ENCODE measurements around the gene NAV3. TPM values are rescaled to one million over a fixed set of nuclear protein-coding genes. Genes with fewer than 3 reads are reported as not detected.

The NAV3 gene
- total RNA-seq, 1 donor from 2014 or later = 8.7 TPM

DNA sequence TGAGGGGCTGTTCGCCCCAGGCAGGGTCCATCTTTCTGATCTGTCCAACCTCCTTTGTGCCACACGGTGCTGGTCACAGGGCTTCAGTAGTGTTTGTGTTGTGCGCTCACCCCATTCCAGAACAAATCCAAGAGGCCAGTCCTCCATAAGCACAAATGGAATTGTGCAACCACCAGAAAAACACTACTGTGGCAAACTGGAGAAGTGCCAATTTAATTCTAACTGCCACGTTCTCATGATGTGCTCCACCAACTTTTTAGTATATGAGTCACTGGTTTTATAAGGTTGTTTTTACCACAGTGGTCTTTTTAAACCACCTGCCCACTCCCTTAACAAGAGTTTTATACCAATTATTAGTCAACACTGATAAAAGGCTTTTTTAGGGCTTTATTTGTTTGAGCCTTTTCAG is 380.2 kb downstream of the NAV3 start:
- intact Hi-C loops (cut with DNase I) = no loop called here
- no peak for DNase-seq
- ATAC-seq = no peak
- Histone ChIP-seq H3K4me3 (no peak overlapping the region), H3K27me3 (ENCODE audit: low read depth) (no peaks in the 10 kb centered on the region), H3K4me1 (no peaks in the 10 kb centered on the region), H3K9me3 (no peaks in the 10 kb centered on the region), H3K36me3 (no peaks in the 10 kb centered on the region), H3K27ac (no peak overlapping the region)
- TF ChIP-seq, protein P1, sequence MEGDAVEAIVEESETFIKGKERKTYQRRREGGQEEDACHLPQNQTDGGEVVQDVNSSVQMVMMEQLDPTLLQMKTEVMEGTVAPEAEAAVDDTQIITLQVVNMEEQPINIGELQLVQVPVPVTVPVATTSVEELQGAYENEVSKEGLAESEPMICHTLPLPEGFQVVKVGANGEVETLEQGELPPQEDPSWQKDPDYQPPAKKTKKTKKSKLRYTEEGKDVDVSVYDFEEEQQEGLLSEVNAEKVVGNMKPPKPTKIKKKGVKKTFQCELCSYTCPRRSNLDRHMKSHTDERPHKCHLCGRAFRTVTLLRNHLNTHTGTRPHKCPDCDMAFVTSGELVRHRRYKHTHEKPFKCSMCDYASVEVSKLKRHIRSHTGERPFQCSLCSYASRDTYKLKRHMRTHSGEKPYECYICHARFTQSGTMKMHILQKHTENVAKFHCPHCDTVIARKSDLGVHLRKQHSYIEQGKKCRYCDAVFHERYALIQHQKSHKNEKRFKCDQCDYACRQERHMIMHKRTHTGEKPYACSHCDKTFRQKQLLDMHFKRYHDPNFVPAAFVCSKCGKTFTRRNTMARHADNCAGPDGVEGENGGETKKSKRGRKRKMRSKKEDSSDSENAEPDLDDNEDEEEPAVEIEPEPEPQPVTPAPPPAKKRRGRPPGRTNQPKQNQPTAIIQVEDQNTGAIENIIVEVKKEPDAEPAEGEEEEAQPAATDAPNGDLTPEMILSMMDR (IDR thresholded peaks at IDR 0.05) = no peak

DNA sequence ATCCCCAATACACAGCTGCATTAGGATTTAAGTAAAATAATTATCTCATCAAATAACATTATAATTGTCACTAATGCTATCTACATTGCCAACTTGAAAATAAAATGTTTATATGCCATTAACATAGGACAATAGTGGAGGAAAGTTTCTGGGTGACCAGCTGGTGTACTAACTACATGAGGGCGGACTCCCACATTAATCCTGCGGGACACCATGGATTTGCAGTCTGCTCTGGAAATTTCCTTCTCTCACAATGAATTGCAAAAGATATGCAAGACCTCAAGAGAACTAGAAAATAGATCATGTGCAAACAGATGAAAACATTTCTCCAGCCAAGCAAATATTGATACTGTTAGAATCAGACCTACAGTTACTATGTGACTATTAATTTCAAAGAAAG is 390.1 kb downstream of the NAV3 start:
- ATAC-seq (no peak), DNase-seq (no peak)
- intact Hi-C loops (cut with DNase I) = no loop called here

DNA sequence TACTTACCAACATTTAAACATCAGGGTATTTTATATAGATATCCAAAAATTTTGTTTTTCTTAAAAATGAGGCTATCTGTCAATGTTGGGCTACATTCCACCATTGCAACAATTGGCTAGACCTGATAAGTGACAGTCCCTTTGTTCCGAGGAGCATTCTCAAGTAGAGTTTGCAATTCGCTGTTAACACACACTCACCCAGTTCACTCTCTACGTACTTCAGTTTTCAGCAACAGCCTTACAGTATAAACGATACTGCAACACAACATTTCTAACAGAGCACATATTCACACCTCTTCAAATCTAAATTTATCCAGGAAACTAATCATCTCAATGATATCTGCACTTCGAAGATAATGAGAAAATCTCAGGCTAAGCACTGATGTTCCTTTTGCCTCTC is 393.5 kb downstream of the NAV3 start:
- TF ChIP-seq, protein P1 (IDR thresholded peaks at IDR 0.05) = no peak
- DNase-seq (no peak), ATAC-seq (peak in 1 of 2 donors; percentile 42)
- Histone ChIP-seq H3K27me3 (ENCODE audit: low read depth) (no peaks in the 10 kb centered on the region), H3K4me3 (no peak overlapping the region), H3K9me3 (no peaks in the 10 kb centered on the region), H3K27ac (no peak overlapping the region), H3K4me1 (no peaks in the 10 kb centered on the region), H3K36me3 (no peaks in the 10 kb centered on the region)
- intact Hi-C loops (cut with DNase I) = no loop called here

More for the DNA sequence above, 390.1 kb downstream of the NAV3 start:
- H3K9me3 ChIP-seq = no peaks in the 10 kb centered on the region
- H3K4me3 ChIP-seq = no peak overlapping the region
- H3K27ac ChIP-seq = no peak overlapping the region
- TF ChIP-seq, protein P1 (IDR thresholded peaks at IDR 0.05) = no peak
- no peaks in the 10 kb centered on the region for H3K27me3 ChIP-seq (ENCODE audit: low read depth)
- H3K36me3 ChIP-seq = no peaks in the 10 kb centered on the region
- no peaks in the 10 kb centered on the region for H3K4me1 ChIP-seq

DNA sequence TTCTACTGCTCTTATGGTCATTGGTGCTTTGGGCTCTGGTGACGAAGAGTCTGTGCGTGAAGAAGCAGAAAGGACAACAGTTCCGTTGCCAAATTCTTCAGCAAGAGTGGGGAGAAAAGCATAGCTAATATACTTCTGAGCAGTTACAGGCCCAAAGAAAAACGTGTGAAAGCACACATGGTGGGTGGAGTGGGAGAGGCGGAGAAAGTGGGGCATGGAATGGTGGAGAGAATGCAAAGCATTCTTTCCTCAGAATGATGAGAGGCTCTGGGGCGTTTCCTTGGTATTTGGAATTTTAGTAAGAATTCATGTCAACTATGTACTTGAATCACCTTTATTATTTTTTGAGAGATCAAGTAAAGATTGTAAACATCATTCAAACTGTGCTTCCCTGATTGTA is 396.1 kb downstream of the NAV3 start:
- H3K27ac ChIP-seq = peak overlapping the region; percentile 22
- DNase-seq = no peak
- H3K4me1 ChIP-seq = no peaks in the 10 kb centered on the region
- no peak overlapping the region for H3K4me3 ChIP-seq
- intact Hi-C loops (cut with DNase I) = no loop called here
- TF ChIP-seq, protein P1 (IDR thresholded peaks at IDR 0.05) = no peak
- H3K27me3 ChIP-seq (ENCODE audit: low read depth) = no peaks in the 10 kb centered on the region
- no peaks in the 10 kb centered on the region for H3K36me3 ChIP-seq
- ATAC-seq = peak; percentile 82 to 90
- no peaks in the 10 kb centered on the region for H3K9me3 ChIP-seq

DNA sequence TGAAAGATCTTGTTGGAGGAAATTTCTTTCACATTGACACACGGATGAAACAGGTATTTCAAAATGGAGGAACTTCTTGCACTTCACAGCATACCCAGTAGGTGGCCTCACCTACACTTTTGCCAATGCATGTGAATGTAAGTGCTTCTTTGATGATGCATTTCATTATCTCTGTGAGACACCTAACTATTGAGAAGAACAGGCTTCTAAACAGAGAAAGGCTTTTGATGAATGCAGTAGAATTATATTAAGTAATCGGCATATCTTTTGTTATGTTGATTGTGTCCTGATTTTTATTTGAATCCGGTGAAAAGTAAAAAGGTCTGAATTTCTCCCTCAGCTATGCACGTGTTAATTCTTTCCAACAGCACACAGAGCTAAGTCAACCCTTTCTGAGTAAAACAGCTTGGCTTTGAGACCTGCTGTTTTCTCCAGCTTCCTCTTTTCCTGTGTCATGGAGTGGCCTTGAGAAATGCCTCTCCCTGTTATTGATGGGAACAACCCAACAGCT is 399.0 kb downstream of the NAV3 start:
- H3K36me3 ChIP-seq = no peaks in the 10 kb centered on the region
- TF ChIP-seq, protein P1 (IDR thresholded peaks at IDR 0.05) = peak; percentile 47
- H3K9me3 ChIP-seq = no peaks in the 10 kb centered on the region
- H3K27ac ChIP-seq = no peak overlapping the region
- H3K4me1 ChIP-seq = no peaks in the 10 kb centered on the region
- DNase-seq (no peak), ATAC-seq (no peak)
- intact Hi-C loops (cut with DNase I) = no loop called here
- H3K27me3 ChIP-seq (ENCODE audit: low read depth) = no peaks in the 10 kb centered on the region
- H3K4me3 ChIP-seq = no peak overlapping the region

DNA sequence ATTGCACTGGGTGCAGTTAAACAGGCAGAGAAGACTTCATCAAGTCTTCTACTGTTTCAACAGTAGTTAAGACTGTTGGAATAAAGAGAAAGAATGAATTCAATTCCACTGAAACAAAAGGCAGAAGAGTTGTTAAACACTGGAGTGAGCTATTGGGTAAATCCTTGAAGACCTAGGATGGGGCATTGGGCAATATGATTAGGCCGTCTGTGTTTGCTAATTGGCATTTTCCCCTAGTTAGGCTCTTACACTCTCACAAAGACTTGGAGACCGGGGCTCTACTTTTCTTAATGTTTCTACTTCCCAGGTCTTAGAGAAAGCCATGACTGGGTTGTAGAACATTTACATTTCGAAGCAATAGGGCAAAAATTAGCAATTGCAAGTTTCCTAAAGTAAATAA is 402.1 kb downstream of the NAV3 start:
- ATAC-seq = no peak
- intact Hi-C loops (cut with DNase I) = no loop called here

More for the DNA sequence above, 402.1 kb downstream of the NAV3 start:
- H3K4me1 ChIP-seq = no peaks in the 10 kb centered on the region
- TF ChIP-seq, protein P1 (IDR thresholded peaks at IDR 0.05) = no peak
- H3K27ac ChIP-seq = no peak overlapping the region
- no peaks in the 10 kb centered on the region for H3K36me3 ChIP-seq
- no peak for DNase-seq
- H3K4me3 ChIP-seq = no peak overlapping the region
- no peaks in the 10 kb centered on the region for H3K9me3 ChIP-seq
- H3K27me3 ChIP-seq (ENCODE audit: low read depth) = no peaks in the 10 kb centered on the region
